ENCODE results near the gene KLHL26. TPM values are rescaled to one million over a fixed set of nuclear protein-coding genes. Genes with fewer than 3 reads are reported as not detected.

Gene KLHL26
- total RNA-seq, 1 donor from 2014 or later = 10.5 TPM

DNA sequence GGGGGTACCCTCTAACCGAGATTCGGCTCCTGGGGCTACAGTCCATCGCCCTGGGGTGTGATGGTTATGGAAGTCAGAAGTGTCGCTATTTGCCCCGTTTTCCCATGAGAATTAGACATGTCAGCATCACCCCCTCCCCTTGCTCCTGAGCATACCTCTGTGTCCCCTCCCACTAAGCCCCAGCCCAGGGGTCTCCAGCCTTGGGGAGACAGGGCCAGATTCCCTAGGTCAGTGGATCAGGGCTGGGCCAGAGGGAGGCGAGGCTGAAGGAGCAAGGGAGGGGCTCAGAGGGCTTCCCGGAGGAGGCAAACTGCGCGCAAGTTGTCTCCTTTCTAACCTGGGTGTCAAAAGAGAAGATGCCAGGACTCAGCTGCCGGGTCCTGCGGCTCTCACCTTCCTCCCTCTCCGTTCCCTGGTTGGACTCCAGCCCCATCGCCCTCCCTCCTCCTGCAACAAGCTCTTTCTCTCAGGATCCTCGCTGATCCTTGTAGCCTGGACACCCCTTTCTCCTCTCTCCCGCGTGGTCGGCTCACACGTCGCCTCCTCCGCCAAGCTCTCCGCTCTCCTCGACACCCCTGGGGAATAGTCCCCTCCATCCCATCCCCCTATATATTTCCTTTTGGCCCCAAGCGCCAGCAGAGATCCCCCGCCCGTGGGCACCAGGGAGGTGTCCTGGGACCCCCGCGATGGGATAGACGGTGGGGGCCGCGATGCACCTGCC, 24.6 kb upstream of the KLHL26 start:
- intact Hi-C loops (cut with micrococcal nuclease) = loop anchor here (5.0 kb wide), 1 partner anchor 175 kb away; no protein-coding TSS in a partner anchor

DNA sequence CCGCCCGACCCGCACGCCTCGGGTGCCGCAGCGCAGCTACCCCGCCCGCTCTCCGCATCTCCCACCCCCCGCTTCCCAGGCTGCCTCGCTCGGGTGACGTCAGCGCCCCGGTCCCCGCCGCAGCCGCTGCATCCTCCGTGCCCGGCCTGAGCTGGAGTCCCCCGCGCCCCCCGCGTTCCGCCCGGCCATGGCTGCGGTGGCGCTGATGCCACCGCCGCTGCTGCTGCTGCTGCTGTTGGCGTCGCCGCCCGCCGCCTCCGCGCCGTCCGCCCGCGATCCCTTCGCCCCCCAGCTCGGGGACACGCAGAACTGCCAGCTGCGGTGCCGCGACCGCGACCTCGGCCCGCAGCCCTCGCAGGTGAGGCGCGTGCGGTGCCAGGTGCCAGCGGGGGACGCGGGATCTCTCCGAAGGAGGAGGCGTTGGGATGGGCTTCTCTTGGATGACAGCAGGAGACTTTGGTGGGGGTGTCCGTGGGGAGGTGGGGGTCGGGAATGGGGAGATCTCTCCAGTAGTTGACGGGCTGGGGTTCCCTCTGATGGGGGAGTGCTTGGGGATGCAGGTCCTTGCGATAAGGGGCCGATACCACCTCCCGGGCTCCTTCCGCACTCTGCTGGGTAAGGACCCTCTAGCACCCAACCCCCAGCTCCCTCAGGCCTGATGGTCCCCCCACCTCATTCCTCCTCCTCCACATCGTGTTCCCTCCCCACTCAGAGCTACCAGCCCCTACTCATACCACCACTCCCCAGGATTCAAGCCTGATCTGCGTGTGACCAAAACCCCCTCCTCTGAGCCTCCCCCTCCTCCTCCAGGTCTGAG, 23.8 kb upstream of the KLHL26 start, which contains the start of gene TMEM59L:
Gene TMEM59L (plus strand): TSS at position 99 of the 817 bp plus-strand sequence. CDS start 89 bp downstream, at position 188.
- intact Hi-C loops (cut with micrococcal nuclease) = loop anchor here (5.0 kb wide), 1 partner anchor 174 kb away; no protein-coding TSS in a partner anchor

DNA sequence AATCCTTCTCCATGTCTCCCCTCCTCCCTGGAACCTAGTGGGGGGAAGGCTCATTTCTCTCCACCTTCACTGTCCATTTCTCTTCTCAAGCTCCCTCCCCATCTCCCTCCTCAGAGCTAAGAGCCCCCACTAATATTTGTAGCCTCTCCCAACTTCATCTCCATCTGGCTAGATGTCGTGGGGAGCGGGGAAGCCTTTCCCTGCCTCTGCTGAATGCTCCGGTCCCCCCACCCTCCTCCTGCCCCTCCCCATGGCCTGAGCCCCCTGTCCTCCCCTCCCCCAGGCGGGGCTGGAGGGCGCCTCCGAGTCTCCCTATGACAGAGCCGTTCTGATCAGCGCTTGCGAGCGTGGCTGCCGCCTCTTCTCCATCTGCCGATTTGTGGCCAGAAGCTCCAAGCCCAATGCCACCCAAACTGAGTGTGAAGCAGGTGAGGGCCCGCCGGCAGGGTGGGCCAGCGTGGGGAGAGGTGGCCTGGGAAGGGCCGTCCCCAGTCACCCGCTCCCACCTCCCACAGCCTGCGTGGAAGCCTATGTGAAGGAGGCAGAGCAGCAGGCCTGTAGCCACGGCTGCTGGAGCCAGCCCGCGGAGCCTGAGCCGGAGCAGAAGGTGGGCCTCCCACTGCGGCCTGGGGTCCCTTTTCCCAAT, 23.1 kb upstream of the KLHL26 start:
- intact Hi-C loops (cut with micrococcal nuclease) = loop anchor here (5.0 kb wide), 1 partner anchor 174 kb away; no protein-coding TSS in a partner anchor

DNA sequence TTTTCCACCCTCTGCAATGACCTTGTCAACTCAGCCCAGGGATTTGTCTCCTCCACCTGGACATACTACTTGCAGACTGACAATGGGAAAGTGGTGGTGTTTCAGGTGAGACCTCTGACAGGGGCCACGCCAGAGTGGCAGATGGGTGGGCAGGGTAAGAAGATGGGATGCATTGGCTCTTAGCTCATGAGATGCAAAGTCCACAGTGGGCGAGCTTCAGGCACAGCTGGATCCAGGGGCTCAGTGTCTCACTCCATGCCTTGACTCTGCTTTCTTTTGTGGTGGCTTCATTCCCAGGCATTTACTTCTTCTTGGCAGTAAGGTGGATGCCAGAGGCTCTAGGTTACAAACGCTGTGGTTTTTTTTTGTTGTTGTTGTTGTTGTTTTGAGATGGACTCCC, 20.8 kb upstream of the KLHL26 start:
- intact Hi-C loops (cut with micrococcal nuclease) = no loop called here

DNA sequence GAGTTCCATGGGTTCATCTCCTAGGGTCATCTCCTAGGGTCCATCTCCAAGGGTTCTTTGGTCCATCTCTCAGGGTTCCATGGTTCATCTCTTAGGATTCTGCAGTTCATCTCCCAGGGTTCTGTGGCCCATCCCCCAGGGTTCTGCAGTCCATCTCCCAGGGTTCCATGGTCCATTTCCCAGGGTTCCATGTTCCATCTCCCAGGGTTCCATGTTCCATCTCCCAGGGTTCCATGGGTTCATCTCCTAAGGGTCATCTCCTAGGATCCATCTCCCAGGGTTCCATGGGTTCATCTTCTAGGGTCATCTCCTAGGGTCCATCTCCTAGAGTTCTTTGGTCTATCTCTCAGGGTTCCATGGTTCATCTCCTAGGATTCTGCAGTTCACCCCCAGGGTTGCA, 19.3 kb upstream of the KLHL26 start:
- intact Hi-C loops (cut with micrococcal nuclease) = no loop called here

DNA sequence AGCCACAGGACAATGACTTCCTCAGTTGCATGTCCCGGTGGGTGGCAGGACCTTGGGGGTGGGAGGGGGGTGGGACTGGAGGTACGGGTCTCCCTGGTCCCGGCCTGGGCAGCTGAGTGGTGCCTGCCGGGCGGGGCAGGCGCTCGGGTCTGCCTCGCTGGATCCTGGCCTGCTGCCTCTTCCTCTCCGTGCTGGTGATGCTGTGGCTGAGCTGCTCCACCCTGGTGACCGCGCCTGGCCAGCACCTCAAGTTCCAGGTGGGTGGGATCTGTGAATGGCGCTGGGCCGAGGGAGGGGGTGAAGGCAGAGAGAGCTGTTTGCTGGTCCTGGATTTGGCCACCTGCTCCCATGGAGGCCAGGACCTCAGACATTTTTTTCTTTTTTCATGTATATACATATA, 18.6 kb upstream of the KLHL26 start:
- intact Hi-C loops (cut with micrococcal nuclease) = no loop called here

DNA sequence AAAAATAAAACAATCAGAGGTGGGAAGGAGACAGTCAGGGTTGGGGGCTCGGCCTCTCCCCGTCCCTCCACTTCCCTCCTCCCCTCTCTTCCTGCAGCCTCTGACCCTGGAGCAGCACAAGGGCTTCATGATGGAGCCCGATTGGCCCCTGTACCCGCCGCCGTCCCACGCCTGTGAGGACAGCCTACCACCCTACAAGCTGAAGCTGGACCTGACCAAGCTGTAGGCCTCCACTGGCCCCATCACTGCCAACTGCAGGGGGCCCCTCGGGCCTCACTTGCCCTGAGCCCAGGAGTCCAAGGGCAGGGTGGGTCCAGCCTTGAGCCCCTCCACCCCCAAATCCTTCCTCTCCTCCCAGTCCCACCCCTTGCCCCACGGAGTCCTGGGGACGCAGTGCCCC, 16.5 kb upstream of the KLHL26 start:
- intact Hi-C loops (cut with micrococcal nuclease) = no loop called here

DNA sequence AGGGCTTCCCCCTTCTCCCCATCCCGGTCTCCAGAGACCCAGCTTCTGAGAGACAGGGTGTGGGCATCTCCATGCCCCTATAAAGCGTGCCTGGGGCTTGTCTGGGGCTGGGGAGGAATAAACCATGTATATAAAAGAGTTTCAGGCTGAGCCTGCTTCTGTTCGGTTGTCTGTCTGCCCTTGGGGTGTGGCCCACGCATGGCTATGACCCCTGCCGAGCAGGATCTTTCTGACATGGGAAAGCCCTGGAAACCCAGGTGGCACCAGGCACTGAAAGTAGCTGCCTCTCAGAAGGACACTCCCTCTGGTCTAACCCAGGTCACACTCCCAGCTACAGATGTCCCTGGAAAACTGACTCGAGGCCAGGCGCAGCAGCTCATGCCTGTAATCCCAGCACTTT, 15.9 kb upstream of the KLHL26 start:
- intact Hi-C loops (cut with micrococcal nuclease) = no loop called here

DNA sequence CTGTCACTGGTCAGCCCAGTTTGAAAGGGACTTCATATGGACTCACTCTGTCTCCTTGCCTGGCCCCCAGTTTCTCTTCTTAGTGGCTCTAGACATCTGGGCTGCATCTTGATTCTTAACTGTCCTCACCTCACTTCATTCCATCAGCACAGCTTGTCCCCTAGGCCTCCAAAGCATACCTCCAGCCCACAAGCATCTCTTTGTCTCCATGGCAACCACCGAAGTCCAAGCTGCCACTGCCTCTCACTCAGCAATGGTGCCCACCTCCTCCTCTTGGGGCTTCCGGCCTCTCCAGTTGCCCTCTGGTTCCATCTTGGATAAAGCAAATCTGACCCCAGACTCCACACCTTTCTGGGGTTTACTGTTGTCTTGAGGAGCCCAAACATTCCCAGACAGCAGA, 9.9 kb upstream of the KLHL26 start:
- intact Hi-C loops (cut with micrococcal nuclease) = no loop called here

DNA sequence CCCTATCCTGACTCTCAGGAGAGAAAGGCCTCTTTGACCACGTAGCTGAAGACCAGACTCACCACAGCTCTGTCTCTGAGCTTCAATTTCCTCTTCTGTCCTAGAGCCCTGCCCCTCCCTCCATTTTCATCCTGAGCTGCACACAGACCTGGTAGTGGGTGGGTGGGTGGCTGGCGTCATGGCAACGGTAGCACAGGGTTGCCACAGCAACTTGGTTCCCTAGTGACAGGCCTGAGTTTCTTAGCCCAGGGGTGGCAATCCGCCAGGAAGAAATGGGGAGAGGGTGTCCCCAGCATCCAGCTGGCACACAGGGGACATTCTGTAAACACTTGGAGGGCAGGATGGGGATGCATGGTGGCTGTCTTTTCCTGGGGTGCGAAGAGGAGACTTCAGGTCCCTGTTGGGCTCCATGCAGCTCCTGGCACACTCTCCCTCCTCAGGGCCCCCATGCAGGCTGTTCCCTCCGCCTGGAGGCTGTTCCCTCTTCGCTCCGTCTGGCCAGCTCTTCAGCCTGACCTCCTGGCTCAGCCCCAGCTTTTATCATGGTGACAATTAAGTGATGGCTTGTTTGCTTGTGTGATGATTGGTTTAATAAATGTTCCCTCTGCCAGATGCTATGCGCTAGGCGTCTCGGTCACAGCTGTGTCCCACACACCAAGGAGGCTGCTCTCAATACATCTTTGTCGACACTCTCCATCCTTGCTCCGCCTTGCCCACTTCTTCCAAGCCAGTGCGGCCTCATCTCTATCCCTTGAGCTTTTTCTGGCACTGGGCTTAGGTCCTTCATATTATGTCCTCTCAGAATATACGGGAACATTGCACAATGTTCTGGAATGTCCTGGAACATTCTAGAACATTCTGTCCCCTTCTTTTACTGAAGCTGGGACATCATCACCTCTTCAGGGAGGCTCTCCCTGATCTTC, 7.4 kb upstream of the KLHL26 start:
- intact Hi-C loops (cut with micrococcal nuclease) = no loop called here

DNA sequence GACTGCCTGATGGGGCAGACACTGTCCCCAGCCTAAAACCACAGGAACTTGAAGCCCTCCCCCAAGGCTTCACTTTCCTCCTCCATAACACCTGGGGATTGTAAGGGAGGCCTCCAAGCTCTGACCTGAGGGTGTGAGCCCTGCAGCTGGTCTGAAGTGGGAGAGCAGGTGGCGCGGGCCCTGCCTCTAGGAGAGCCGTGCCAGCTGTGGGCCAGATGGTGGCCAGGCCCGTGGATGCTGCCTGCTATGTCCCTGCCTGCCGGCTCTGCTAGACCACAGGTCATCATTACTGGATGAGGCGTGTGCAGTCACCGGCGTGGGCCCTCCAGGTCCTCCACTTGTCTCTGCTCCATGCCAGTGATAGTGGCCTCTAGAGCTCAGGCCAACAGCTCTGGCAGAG, 3.5 kb upstream of the KLHL26 start:
- intact Hi-C loops (cut with micrococcal nuclease) = no loop called here

DNA sequence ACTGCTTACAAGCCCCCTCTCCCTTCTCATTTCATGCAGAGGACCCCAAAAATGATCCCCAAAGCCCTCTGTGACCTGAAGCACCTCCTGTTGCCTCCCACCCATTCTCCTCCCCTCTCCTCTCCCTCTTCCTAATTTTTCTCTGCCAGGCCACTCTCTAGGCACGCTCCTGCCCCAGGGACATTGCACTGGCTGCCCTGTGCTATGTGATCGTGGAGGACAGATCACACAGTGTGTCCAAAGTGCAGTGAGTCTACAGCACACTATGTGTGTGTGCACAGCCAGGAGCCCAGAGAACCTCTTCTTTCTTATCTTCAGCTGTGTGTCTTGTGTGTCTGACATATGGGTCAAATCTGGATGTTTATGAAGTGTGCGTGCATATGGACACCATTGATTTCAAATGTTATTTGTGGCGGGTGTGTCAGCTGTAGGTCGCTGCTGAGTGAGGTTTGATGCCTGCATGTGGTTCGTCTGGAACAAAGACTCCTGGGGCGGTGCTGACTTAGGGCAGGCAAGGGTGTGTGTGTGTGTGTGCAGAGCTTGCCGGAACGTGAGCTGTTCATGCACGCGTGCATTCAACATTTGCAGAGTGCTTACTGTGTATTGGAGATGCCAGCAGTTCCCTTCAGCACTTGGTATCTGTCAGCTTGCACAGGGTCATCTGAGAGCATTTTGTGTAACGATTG, 2.1 kb upstream of the KLHL26 start:
- intact Hi-C loops (cut with micrococcal nuclease) = no loop called here

DNA sequence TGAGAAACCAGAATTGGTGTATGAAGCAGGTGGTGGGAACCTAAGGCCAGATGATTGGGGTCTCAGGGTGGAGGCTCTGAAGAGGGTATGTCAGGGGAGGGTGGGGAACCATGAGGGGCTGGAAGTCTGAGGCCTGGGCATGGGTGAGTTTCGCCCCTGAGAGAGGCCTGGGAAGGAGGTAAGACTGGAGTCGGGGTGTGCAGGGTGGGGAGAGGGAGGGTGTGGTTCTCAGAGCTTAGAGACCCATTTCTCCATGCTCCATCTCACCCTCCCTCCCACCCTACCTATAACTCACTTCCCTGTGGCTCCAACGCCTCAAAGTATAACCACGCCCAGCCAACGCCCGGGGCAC, 1.0 kb upstream of the KLHL26 start:
- intact Hi-C loops (cut with micrococcal nuclease) = loop anchor here (1.0 to 2.0 kb wide), 5 partner anchors 47 to 283 kb away; partner anchors contain the start of genes COPE, CRTC1, DDX49 and ELL

DNA sequence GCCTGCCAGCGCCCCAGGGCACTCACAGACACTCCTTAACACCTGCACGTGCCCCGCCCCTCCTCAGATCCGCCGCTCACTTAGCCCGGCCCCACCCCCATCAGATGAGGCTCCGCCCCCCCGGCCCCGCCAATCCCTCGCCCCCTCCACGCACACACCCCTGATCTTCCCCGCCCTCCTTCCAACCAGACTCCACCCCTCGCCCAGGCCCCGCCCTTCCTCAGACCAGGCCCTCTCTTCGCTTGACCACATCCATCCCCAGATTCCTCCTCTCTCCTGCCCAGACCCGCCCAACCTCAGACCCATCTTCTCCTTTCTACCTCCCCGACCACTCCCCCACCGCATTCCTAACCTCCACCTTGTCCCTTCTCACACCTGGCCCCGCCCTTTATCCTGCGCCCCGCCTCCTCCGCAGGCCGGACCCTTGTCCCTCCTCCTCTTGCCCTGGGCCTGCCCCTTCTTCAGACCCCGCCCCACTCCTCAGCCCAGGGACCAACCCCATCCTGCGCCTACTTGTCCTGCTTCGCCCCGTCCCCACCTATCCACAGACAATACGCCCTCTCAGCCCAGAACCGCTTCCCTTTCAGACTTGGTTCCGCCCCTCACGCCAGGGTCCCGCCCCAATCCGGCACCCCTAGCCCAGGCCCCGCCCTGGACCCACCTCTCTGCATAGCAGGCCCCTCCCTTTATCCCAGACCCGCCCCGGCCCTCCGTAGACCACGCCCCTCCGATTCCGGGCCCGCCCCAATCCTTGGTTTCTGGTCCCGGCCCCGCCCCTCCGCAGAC, 452 bp upstream of the KLHL26 start:
- intact Hi-C loops (cut with micrococcal nuclease) = loop anchor here (1.0 to 2.0 kb wide), 5 partner anchors 47 to 283 kb away; partner anchors contain the start of genes COPE, CRTC1, DDX49 and ELL

DNA sequence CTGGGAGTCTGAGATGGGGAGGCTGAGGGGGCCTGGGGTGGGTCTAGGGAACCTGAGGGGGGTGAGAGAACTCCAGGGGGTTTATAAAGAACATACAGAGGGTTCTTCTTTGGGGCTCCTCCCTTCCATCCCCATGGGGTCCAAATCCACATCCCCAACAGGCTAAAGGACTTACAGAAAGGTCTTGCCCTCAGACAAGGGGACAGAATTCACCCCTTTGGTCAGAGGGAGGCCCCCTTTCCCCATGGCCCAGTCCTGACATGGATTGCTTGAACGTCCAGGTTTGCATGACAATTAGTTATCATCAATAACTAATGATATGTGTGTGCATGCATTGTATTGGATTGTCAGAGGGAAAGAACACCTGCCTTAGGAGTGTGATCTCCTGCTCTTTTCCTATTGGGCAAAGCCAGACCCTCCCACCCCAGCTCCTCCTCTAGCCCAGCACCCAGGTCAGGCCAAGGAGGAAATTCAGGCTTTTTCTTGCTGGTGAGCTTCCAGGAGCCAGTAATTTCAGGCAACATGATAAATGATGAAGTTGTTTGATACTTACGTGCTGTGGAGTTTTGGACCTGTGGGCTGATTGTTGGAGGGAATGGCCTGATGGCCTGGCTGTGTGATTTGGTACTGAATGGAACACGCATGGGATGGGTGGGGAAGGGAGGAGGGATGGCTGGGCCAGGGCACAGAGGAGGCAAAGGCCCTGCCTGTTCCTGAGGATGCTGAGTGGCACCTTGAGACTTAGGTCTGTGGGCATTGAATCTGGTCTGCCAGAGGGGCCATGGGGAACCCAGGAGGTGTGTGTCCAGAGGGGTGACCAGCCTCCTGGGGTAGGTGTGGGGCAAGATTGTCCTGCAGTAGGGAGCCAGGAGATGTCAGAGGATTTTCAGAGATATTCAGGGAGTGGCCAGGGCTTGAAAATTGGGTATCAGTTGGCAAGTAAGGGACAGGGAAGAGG, 1.1 kb downstream of the KLHL26 start:
- intact Hi-C loops (cut with micrococcal nuclease) = loop anchor here (2.0 kb wide), 1 partner anchor 49 kb away; the partner anchor contains the start of gene REX1BD

DNA sequence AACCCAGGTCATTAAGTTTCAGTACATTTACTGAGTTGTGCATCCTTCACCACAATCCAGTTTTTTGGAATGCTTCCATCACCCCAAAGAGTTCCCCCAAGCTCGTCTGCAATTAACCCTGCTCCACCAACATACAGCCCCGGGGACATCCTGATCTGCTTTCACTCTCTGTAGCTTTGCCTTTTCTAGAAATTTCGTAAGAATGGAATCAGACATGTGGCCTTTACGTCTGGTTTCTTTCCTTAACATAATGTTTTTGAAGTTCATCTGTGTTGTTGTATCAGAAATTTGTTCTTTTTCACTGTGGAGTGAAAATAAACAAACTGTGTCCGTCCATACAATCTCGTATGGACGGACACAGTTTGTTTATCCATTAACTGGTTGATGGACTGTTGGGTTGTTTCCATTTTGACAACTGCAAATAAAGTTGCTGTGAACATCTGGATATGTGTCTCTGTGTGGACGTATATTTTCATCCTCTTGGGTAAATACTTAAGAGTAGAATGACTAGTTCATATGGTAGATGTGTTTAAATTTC, 2.9 kb downstream of the KLHL26 start:
- intact Hi-C loops (cut with micrococcal nuclease) = no loop called here

DNA sequence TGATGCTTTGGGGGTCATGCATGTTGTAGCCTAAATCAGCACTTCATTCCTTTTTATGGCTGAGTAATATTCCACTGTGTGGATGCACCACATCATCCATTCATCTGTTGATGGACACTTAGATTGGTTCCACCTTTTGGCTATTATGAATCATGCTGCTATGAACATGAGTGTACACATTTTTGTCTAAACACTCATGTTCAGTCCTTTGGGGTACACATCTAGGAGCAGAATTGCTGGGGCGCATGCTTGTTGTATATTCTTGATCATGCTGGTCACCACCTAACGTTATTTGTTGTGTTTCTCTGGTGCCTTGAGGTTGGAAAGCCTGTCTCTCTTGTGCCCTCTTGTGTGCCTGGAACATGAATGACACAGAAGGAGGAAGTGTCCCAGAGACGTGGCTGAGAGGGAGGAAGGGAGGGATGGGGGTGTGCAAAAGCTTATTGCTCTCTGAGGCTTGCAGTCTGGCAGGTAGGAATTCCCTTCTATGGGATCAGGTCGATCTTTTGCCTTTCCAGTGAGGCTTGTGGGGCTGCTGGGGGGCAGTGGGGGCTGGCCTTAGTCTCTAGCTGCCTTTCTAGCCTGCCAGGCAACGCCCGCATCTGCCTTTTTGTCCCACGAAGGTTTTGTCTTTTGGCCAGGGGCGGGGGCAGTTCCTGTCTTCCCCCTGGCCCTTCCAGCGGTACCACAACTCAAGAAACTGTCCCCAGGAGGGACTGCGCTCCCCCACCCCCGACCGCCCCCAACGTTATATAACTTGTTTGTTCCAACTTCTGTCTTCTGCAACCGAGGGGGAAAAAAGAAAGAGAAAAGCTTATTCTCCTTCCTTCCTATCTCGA, 7.6 kb downstream of the KLHL26 start:
- intact Hi-C loops (cut with micrococcal nuclease) = no loop called here
